Stimulated activated CD8-positive, alpha-beta memory T cell treated with anti-CD3 and anti-CD28 coated beads, Interleukin-15, amount 100 ng/mL, for 4 hours (primary cell): ENCODE data around the gene TNFSF15.
"Not testable (repeated sequence)": the region's sequence is repeated elsewhere in the genome, so short reads cannot be mapped to it uniquely, and the experiment has no call there.

Source experiments
- DNase-seq, 2 donors: peaks; one replicate each; pipeline ENCODE4 v3.0.0-alpha.2; 2020; ENCODE audit warnings: low read depth in 2 of 2

TNFSF15 gene

DNA sequence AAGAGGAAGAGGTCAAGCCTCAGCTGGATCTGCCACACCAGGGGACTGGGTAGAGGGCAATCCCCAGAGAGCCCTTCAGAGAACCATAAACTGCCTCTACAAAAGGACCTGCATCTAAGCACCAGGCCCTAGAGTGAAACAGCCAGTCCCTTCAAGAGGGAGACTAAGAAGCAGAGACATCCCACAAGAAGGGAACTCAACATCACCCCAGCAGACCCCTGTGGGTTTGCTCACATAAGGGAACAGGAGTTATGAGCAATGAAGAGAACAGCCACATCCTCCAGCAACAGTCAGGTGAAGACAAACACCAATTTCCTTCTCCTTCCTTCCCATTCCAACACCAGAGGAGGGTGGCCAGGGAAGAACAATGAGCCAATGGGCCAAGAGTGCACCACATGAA is 48.9 kb downstream of the TNFSF15 start:
- DNase-seq = no peak

- no peak for DNase-seq
Observed at GRCh38 chr9:114754581-114754980, 51.3 kb downstream of the TNFSF15 start.

DNA sequence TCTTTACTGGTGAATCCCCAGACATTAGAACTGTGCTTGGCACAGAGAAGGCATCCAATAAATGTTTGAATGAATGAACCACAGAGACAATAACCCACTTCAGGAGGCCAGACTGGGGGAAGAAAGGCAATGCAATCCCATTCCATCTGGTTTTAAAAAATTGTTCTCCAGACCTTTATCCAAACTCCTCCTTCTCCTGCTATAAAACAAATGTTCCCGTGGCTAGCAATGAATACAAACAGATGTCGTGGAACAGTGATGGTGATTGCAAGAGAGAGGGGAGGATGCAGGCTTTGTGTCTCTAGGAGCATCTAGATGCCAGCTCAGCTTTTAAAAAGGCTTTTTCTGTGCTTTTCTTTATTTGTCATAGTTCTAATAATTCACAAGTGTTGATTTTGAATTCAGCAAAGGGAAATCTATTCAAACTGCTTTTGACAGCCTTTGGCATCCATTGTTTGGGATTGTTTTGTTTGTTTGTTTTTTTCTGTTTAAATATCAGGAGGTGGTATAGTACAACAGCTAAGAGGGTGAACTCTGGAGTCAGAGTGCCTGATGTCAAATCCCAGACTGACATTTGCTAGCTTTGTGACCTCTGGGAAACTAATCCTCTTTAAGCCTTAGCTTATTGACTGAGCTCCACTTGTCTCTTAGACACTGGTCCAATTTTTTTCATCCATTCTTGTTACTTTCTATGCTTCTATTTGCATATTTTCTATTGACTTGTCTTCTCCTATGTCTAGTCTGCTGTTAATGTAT is 59.1 kb downstream of the TNFSF15 start:
- no peak for DNase-seq

GRCh38 chr9:114745879-114746550 is 59.8 kb downstream of the TNFSF15 start:
- no peak for DNase-seq

DNA sequence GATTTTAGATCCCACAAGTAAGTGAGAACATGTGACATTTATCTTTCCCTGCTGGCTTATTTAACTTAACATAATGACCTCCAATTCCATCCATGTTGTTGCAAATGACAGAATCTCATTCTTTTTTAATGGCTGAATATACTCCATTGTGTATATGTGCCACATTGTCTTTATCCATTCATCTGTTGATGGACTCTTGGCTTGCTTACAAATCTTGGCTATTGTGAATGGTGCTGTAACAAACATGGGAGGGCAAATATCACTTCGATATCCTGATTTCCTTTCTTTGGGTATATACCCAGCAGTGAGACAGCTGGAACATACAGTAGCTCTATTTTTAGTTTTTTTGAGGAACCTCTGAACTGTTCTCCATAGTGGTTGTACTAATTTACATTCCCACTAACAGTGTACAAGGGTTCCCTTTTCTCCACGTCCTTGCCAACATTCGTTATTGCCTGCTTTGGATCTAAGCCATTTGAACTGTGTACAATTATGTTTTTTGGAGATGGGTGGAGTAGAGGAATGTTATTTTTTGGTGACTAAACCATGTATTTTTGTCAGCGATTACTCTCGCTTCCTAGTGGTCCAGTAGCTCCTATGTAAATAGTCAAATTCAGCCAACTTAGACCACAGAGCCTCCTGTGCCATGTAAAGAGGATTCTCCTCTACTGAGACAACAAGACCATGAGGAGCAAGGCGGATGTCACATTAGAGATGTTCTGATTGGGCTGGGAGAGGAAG is 60.6 kb downstream of the TNFSF15 start:
- no peak for DNase-seq

- no peak for DNase-seq
Observed at GRCh38 chr9:114743446-114743845, 62.4 kb downstream of the TNFSF15 start.

DNA sequence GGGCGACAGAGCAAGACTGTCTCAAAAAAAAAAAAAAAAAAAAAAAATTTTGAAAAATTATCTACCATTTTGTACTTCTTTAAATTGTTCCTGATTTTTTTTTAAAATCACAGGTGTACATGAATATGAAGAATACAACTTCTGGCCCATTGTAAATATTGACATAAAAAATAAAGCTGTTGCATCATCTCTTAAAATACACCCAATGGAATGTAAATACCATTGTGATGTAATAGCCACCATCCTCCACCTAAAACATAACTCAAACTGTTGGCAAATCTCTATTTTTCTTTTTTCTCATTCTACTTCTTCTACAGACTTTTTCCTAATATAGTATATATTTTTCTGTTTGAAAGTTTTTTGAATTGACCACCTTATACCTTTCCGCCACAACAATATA is 62.9 kb downstream of the TNFSF15 start:
- DNase-seq = no peak

GRCh38 chr9:114741521-114741920 is 64.3 kb downstream of the TNFSF15 start:
- not testable (repeated sequence) for DNase-seq

- DNase-seq = peak; percentile 34 to 61
Observed at GRCh38 chr9:114738581-114739316, 67.1 kb downstream of the TNFSF15 start.

GRCh38 chr9:114737847-114738246 is 68.0 kb downstream of the TNFSF15 start:
- no peak for DNase-seq

- DNase-seq = peak in 1 of 2 donors; percentile 32
Observed at GRCh38 chr9:114737118-114737517, 68.7 kb downstream of the TNFSF15 start.

GRCh38 chr9:114735704-114736103 is 70.1 kb downstream of the TNFSF15 start:
- no peak for DNase-seq

- not testable (repeated sequence) for DNase-seq
Observed at GRCh38 chr9:114735139-114735538, 70.7 kb downstream of the TNFSF15 start.
